Raji (cell line): ENCODE data around the gene OR52W1.

ENCODE experiments used
- POLR2A ChIP-seq: IDR thresholded peaks from 2 replicates; pipeline ENCODE4 v1.6.1; 2011; ENCODE audit warnings: low read depth, low read length, control low read depth; ENCODE audit not compliant: insufficient read depth

The OR52W1 gene

DNA sequence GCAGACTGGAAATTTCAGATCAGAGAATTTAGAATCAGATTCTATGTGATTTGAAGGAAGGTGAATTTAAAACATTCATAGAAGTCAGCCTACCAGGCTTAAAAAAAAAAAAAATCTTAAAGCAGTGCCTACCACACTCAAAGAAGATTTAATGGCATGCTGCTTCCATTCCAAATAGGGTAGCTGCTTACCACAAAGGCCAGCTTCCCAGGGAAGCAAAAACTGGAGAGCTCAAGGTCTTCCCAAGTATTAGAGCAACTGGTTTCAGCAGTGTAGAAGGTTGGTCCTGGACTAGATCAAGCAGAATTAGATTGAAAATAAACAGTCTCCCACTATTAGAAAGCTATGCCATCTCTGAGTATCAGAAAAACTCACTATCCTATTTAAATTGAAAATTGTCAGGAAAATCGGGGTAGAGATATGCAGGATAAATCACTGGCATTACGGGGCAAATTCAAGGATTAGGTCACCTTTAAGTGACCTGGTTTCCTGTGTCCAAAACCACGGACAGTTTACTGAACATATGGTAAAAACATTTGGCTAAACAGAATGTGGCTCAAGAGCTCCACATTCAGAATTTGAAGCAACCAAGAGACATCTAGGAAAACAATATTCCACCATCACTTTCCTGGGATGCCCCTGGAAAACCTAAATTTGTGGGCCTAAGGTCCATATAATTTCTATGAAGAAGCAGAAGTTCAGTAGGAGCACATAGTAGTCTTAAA, 7.6 kb downstream of the OR52W1 start:
- no peak for TF ChIP-seq POLR2A

DNA sequence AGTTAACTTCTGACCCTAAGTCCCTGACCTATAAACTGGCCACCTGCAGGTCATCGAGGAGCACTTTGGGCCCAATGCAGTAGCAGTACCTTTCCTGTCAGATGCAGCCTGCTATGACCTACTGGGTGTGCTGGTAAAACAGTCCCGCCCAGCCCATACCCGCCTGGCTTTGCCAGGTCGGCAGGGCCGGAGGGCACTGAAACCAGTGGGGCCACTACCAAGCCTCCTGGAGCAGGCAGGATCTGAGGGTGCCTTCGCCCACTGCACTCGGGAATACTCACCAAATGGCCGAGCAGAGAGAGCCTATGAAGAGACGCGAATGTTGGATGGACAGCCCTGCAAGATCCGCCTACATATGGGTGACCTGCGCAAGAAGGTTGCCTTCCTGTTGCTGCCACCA, 10.8 kb downstream of the OR52W1 start:
- no peak for TF ChIP-seq POLR2A

DNA sequence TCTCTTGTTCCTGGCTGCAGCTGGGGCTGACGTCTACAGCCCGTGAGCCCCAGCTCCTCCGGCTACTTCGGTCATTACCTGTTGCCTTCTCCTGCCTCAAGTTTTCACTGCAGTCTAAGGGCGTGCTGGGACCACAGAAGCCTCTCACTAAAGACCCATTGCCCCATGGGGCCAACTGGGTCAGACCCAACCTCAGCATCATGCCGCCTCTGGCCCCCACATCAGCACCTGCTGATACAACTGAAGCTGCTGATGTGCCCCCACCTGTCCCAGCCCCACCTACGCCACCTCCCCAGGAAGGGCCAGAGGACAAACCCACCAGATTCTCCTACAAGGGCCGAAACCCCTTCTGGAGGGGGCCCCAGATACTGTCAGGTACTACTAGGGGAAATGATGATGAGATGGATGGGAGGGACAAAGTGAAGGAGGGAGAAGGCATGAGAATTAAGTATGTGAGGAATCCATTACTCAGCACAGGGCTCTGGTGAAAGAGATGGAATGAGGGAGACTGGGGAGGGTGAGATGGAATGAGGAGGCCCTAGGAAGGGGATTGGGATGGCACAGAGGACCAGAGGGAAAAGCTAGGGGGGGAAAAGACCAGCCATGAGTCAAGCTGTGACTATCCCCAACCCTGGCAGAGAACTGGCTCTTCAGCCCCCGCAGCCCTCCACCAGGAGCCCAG, 11.4 kb downstream of the OR52W1 start:
- no peak for TF ChIP-seq POLR2A

DNA sequence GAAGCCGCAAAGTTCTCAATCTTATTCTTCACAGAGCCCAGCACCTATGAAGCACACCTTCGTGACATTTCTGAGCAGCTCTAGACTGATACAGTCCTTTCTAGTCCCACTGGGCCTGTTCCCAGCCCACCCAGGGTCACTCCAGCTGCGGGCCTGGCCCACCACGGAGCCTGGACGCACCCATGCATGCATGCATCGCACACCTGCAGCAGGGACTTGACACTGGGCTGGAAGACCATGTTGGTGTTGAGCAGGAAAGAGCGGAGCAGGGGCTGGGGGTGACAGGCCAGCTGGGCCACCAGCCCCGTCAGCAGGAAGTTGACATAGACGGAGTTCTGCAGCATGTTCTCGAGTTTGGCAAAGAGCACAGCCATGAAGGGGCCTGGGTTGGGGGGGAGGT, 15.5 kb downstream of the OR52W1 start:
- no peak for TF ChIP-seq POLR2A

DNA sequence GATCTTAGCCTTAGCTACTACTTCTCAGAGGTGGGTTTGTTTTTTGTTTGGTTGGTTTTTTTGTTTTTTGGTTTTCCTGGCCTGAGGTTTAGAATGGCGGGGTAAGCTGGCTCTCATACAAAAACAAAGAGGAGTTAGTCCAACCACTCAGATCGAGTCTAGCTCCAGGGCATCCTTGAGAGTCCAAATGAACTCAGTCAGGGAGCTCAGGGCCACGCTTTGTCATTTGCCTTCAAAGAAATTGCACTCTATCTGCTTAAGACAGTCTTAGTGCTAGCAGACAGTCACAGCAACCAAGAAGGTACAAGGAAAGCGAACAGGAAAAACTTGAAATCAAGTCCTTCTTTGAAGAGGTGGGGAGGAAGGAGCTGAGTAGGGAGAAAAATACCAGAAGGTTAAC, 17.5 kb downstream of the OR52W1 start:
- no peak for TF ChIP-seq POLR2A

DNA sequence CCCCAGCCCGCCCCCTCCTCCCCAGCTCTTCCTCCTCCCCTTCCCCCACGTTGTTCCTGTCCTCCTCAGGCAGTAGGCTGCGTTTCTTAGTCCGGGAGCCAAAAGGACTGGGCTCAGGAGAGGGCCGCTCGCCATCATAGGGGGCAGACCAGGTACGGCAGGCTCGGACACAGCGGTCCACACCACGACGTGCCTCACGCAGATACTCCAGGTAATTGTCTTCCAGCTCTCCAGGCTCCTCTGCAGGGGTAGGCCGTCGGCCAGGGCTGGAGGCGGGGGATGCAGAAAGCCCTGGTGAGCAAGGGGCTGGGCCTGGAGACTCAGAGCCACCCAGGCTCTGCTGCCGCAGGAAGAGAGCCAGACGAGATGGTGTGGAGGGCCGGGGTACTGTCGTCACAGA, 18.7 kb downstream of the OR52W1 start:
- TF ChIP-seq POLR2A, result no peak

DNA sequence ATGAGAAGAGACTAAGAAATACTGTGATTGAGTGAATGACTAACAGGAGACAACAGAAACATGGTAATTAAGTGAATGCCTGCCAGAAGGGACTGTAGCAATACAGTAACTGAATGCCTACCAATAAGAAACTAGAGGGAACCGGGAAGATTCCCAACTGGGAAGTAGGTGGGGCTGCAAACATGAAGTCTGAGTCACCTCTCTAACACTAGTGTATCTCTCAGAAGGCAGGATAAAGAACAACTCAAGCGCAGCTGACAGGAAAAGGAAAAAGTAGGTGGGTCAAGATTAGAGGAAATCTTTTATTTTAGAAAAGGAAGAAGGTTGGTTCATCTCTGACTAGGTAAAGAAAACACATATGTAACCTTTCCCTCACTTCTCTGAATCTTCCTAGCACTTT, 20.3 kb downstream of the OR52W1 start:
- TF ChIP-seq POLR2A, result no peak

DNA sequence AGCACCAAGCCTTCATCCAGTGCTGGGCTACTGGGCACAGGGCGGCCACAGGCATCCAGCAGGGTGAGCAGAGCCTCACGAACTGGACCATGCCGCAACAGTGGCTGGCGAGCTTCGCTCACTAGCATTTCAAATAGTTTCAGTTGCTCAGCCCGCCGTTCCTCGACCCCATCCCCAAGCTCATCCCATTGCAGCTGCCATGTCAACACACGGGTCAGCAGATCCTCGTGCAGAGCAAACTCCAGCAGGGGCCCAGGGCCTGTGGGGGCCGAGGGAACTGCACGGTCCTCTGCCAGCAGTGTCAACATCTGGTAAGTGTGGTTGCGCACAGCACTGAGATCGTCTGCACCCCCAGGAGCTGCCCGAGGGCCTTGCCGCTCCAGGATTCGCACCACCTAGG, 24.8 kb downstream of the OR52W1 start:
- no peak for TF ChIP-seq POLR2A

DNA sequence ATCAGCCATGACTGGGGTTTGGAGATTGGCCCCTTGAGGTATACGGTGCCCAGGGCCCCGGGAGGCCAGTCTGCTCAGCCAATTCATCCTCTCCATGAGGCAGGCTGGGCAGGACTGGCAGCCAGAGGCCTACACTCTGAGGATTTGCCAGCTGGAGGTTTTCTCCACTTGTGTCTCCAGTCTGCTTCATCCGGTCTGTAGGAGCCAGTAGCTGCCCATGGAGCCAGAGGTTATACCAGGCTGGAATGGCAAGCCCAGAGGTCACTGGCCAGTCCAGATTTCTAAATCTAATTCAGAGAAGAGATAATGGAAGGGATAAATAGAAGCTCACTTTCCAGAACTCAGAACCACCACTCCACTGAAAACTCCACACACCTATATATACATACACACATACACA, 25.4 kb downstream of the OR52W1 start:
- no peak for TF ChIP-seq POLR2A

DNA sequence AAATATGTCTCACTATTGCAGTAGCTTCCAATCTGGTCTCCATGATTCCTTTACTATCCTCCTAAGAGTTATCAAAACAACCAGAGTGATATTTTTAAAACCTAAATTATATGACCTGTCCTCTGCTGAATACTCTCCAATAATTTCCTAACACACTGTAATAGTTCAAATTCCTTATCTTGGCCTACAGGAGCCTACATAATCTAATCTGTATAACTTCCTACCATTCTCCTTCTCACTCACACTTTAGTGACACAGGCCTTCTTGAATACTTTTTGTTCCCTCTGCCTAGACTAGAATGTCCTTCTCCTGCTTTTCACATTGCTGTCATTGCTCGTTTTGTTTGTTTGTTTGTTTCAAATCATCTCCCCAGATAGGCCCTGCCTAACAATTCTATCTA, 26.0 kb downstream of the OR52W1 start:
- TF ChIP-seq POLR2A, result no peak

DNA sequence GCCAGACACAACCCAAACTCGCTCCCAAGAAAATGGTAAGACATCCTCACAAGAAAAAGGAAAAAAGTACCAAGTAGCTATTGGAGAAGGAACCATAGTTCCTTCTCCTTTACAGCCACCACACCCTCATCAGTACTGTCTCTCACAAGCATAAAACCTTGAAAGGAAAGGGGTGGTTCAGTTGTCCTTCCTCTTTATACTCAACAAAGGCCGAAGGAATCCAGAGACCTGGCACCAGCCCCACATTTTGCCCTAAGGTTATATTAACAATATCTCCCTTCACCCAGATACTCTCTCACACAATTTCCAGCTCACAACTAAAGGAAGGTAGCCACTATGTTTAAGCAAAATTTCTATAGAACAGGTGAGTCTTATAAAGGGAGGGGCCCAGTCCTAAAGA, 26.9 kb downstream of the OR52W1 start:
- no peak for TF ChIP-seq POLR2A

DNA sequence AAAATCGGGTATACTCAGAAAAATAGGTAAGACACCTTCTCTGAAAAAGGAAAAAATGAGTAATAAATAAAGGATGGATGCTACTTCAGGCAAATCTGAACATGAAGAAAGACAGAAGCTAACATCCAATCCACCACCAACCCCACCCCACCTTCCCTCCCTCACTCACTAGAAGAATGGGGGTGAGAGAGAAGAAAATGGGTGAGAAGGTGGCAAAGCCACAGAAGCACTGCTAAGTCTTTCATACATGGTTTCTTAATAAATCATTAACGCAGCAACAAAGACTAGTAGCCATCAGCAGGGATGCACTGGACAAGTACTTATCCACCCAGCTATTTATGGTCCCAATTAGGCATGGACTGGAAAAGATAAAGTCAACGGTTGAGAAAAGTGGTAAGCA, 29.5 kb downstream of the OR52W1 start:
- no peak for TF ChIP-seq POLR2A

DNA sequence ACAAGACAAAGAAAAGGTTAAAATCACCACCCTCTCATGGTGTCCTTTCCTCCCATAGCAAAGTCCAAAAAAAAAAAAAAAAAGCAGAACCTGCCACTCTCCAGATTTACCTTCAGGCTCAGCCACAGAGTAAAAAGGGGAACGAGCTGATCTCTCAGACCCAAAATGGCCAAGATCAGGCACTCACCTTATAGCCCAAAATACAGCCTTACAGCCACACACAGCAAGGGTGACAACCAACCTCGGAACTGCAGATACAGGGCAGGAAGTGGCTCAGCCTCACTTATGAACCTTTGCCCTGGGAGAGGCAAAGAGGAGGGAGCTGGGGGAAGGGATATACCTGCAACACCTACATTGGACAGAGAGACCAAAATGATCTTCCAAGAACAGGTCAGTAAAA, 30.9 kb downstream of the OR52W1 start:
- no peak for TF ChIP-seq POLR2A

DNA sequence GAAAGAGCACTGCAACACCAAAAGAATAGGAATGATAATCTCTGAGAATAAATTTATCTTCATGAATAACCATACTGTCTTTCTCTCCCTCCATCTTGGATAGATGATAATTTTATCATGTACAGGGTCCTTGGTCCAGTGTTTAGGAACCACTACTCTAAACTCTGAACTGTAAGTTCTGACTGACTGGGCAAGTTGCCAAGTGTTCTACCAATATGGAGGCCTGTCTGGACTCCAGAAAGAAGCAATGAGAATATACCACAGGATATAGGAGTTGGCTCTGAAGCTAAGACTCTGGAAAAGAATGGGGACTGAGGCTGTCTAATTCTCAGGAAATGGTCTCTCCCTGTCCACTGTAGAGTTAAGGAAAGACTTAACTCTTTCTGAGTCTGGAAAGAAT, 33.9 kb downstream of the OR52W1 start:
- TF ChIP-seq POLR2A, result no peak

DNA sequence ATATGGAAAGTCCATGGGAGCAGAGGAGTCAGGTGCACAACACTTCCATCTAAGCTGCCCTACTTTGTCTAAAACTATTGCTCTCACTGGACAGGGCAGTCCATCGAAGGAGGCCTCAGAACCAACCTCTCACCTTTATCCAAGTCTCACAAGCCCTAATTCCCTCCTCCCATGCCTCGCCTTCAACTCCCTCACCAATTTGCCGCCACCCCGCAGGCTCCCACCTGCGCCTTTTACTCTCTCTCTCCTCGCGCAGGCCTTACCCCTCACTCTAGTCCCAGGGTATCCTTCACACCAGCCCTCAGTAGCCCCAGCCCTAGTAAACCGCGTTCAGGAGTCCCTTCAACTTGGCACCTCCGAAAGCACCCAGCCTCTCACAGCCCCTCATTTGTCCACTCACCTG, 35.0 kb downstream of the OR52W1 start:
- TF ChIP-seq POLR2A, result no peak

DNA sequence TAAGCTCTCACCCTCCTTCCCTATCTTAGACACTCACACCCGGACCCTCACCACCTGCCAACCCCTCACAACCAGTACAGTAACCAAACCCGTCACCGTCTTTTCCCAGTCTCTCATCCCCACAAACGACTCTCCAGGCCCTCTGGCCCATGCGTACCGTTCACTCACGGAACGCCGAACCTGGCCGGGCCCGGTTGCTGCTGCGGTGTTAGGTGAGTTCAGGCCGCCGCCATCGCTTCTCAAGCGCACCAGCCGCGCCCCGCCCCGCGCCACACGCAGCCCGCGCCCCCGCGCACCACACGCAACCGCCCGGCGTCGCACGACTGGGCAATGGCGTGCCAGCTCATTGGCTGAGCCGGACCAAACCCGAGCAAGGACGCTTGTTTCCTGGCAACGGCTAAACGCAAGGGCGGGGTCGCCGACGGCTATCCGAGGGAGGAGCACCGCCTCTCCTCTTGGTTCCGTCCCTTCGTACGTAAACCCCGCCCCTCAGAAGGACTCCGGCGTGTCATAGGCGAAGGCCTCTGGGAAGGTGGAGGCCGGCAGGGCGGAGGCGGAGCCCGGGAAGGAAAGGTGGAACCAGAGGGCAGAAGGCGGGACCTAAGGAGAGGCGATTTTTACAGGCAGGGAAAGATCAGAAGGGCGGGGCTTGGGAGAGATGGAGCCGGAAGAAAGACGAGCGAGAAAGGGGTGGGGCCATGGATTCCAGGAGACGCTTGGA, 35.5 kb downstream of the OR52W1 start, which contains the start of gene FHIP1B:
Gene FHIP1B, minus strand, starts transcription at position 250 of the 721 bp plus-strand sequence. CDS start 10,120 bp downstream, outside the sequence.
- peak; percentile 76 for TF ChIP-seq POLR2A
